ENCODE measurements around the gene POLA1.
"Not testable (repeated sequence)": the region's sequence is repeated elsewhere in the genome, so short reads cannot be mapped to it uniquely, and the experiment has no call there.

POLA1 gene

GRCh38 chrX:24859211-24859841 lies 165.6 kb downstream of the POLA1 start:
- TF ChIP-seq CTCF (conservative IDR thresholded peaks at IDR 0.05): no peak
- TF ChIP-seq ZFX (IDR thresholded peaks at IDR 0.05): no peak
- no peak overlapping the region for H3K27ac ChIP-seq

GRCh38 chrX:24860140-24860539 lies 166.4 kb downstream of the POLA1 start:
- no peak for TF ChIP-seq ZFX (IDR thresholded peaks at IDR 0.05)
- no peak for TF ChIP-seq CTCF (conservative IDR thresholded peaks at IDR 0.05)
- H3K27ac ChIP-seq: no peak overlapping the region

GRCh38 chrX:24862343-24862742 lies 168.6 kb downstream of the POLA1 start:
- H3K27ac ChIP-seq: no peak overlapping the region
- TF ChIP-seq ZFX (IDR thresholded peaks at IDR 0.05) (no peak), CTCF (conservative IDR thresholded peaks at IDR 0.05) (no peak)

GRCh38 chrX:24863779-24864178 lies 170.1 kb downstream of the POLA1 start:
- H3K27ac ChIP-seq: not testable (repeated sequence)

GRCh38 chrX:24870143-24870542 lies 176.4 kb downstream of the POLA1 start:
- H3K27ac ChIP-seq: no peak overlapping the region
- no peak for TF ChIP-seq ZFX (IDR thresholded peaks at IDR 0.05)
- no peak for TF ChIP-seq CTCF (conservative IDR thresholded peaks at IDR 0.05)

GRCh38 chrX:24874604-24875247 lies 181.0 kb downstream of the POLA1 start:
- no peak for TF ChIP-seq CTCF (conservative IDR thresholded peaks at IDR 0.05)
- TF ChIP-seq ZFX (IDR thresholded peaks at IDR 0.05): no peak
- no peak overlapping the region for H3K27ac ChIP-seq

- TF ChIP-seq ZFX (IDR thresholded peaks at IDR 0.05): no peak
- no peak for TF ChIP-seq CTCF (conservative IDR thresholded peaks at IDR 0.05)
Measured at GRCh38 chrX:24876530-24877287, 183.0 kb downstream of the POLA1 start.

More at GRCh38 chrX:24876530-24877287, 183.0 kb downstream of the POLA1 start:
- no peak overlapping the region for H3K27ac ChIP-seq

All from C4-2B (cell line).